GM10266 (cell line): ENCODE results near the gene PTPRK.

Experiments used
- DNase-seq: peaks from one replicate; pipeline ENCODE4 v3.0.0; 2012; ENCODE audit errors: extremely low spot score
- TF ChIP-seq, protein P1 (sequence below): IDR thresholded peaks from 2 replicates; pipeline ENCODE4 v1.5.1; 2012; ENCODE audit warnings: mild to moderate bottlenecking, low read depth; ENCODE audit not compliant: control insufficient read depth, insufficient read depth; ENCODE audit errors: missing control alignments

Gene PTPRK

GRCh38 chr6:128111096-128111495 lies 409.3 kb downstream of the PTPRK start:
- no peak for DNase-seq

DNA sequence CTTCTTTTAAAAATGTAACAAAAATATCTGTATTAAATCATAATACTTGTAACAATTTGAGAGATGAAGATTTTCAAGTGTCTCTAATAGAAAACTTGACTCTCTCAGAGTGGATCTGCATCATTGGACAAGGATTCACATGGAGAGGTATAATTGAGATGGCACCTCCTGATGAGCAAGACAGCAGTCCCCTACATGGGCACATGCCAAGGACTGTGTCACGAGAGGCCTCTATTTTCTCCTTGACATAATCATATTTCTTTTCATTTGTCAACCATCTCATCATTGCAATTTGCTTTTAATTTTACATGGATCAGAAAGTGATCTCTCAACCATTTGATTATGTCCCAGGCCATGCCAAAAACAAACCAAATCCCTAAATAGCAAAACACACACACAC lies 412.7 kb downstream of the PTPRK start:
- DNase-seq, result no peak
- TF ChIP-seq, protein P1, sequence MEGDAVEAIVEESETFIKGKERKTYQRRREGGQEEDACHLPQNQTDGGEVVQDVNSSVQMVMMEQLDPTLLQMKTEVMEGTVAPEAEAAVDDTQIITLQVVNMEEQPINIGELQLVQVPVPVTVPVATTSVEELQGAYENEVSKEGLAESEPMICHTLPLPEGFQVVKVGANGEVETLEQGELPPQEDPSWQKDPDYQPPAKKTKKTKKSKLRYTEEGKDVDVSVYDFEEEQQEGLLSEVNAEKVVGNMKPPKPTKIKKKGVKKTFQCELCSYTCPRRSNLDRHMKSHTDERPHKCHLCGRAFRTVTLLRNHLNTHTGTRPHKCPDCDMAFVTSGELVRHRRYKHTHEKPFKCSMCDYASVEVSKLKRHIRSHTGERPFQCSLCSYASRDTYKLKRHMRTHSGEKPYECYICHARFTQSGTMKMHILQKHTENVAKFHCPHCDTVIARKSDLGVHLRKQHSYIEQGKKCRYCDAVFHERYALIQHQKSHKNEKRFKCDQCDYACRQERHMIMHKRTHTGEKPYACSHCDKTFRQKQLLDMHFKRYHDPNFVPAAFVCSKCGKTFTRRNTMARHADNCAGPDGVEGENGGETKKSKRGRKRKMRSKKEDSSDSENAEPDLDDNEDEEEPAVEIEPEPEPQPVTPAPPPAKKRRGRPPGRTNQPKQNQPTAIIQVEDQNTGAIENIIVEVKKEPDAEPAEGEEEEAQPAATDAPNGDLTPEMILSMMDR, result no peak

More at GRCh38 chr6:128111096-128111495, 409.3 kb downstream of the PTPRK start:
- TF ChIP-seq, protein P1, result no peak

- TF ChIP-seq, protein P1, result no peak
- DNase-seq, result no peak
These were observed 420.7 kb downstream of the PTPRK start for GRCh38 chr6:128099571-128100197.

- TF ChIP-seq, protein P1, result no peak
- no peak for DNase-seq
These were observed 422.3 kb downstream of the PTPRK start for GRCh38 chr6:128098000-128098581.

- TF ChIP-seq, protein P1, result no peak
- DNase-seq, result no peak
These were observed 423.4 kb downstream of the PTPRK start for GRCh38 chr6:128097009-128097408.

DNA sequence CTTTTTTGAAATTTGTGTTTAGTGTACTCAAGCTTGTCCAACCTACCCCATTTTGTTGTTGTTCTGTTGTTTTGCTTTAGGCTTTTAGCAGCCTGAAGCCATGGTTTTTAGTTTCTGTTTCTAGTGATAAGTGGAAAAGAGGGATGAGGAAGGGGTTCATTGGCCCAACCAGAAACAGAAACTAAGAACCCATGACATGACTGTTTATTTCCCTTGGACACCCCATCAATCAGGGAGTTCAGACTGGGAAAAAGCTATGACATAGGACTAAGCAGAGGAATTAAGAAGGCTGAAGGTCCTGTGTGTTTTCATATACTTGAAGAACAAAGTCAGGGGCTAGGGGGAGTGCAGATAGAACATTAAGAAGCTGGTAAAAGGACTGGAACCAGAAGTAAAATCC lies 425.0 kb downstream of the PTPRK start:
- TF ChIP-seq, protein P1, result no peak
- no peak for DNase-seq

DNA sequence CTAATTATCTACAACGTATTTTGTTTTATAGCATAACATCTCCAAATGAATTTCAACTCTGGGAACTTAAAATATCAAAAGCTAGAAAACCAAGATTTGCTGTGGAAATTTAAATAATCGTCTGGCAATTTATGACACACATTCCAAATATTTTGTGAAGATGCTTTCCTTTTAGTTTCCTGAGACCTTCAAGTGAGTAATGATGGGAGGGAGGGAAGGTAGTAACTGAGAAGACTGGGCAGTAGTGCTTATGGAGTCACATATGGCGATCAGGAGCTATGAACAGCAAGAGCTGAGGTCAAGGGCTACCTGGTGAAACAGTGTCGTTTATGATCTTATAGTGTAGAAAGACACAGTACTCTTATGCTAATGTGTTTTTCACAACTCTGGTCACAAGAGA lies 441.4 kb downstream of the PTPRK start:
- DNase-seq, result no peak
- TF ChIP-seq, protein P1, result no peak
